ENCODE data around the gene DQX1. TPM values are rescaled to one million over a fixed set of nuclear protein-coding genes. Genes with fewer than 3 reads are reported as not detected.

DQX1 gene
- total and polyA plus RNA-seq, 9 of the 15 experiments (the other 6 are each of a cell fraction or from before 2014, with no cell fraction given): 0.04 to 0.38 (median 0.18) TPM; not detected in 1

GRCh38 chr2:74553892-74554819, 28.1 kb upstream of the DQX1 start, which contains the start of the genes DOK1 and LOXL3 (continued):
- TF ChIP-seq TCF7L2 (IDR thresholded peaks at IDR 0.05; ENCODE audit: low read depth, low read length): no peak
- TF ChIP-seq POLR2AphosphoS5 (IDR thresholded peaks at IDR 0.05; ENCODE audit: control insufficient read depth, insufficient read depth, low read depth, low read length): 0 out of 2 replicates have a peak, but pooled peaks have one; percentile 19
- TF ChIP-seq CXXC5 (CRISPR knock-in tag; IDR thresholded peaks at IDR 0.05): peak; percentile 47
- TF ChIP-seq ZBTB26 (CRISPR knock-in tag; IDR thresholded peaks at IDR 0.05): 0 out of 2 replicates have a peak, but pooled peaks have one; percentile 39
- no peak; the same call in 1 of the 2 replicates for TF ChIP-seq MBD2 (IDR thresholded peaks at IDR 0.05; ENCODE audit: borderline replicate concordance, low read depth)
- peak; percentile 56; the same call in 1 of the 2 replicates for TF ChIP-seq LCOR (CRISPR knock-in tag; IDR thresholded peaks at IDR 0.05)
- peak; percentile 66 for TF ChIP-seq RBFOX2 (IDR thresholded peaks at IDR 0.05; ENCODE audit: low read depth, low read length)
- TF ChIP-seq SIN3A (IDR thresholded peaks at IDR 0.05; ENCODE audit: borderline replicate concordance in 2 of 2, control insufficient read depth in 1 of 2, low read depth in 2 of 2, low read length in 2 of 2): peak in 1 of 2 experiments; percentile 56; a peak in 1 of 4 replicates
- 0 out of 2 replicates have a peak, but pooled peaks have one; percentile 40 for TF ChIP-seq ZBTB9 (CRISPR knock-in tag; IDR thresholded peaks at IDR 0.05)
- TF ChIP-seq SMARCE1 (IDR thresholded peaks at IDR 0.05): 0 out of 2 replicates have a peak, but pooled peaks have one; percentile 21
- TF ChIP-seq ATF7 (IDR thresholded peaks at IDR 0.05): peak; percentile 99
- no peak for TF ChIP-seq PYGO2 (tag; IDR thresholded peaks at IDR 0.05)
- peak; percentile 96 for TF ChIP-seq JUNB (CRISPR knock-in tag; conservative IDR thresholded peaks at IDR 0.05)
- peak; percentile 22 to 77 (median 67) for TF ChIP-seq YY1 (IDR thresholded peaks at IDR 0.05; ENCODE audit: borderline replicate concordance in 1 of 3, control insufficient read depth in 1 of 3, extremely low read depth in 1 of 3, insufficient read depth in 3 of 3, insufficient read length in 1 of 3, insufficient replicate concordance in 2 of 3, low read depth in 1 of 3, low read length in 2 of 3)
- TF ChIP-seq TEAD2 (tag; IDR thresholded peaks at IDR 0.05): no peak
- TF ChIP-seq CSDE1 (IDR thresholded peaks at IDR 0.05): peak in 1 of 2 experiments; percentile 94; a peak in 2 of 4 replicates
- peak; percentile 88; the same call in 1 of the 2 replicates for TF ChIP-seq ZNF589 (CRISPR knock-in tag; IDR thresholded peaks at IDR 0.05; ENCODE audit: low read depth)
- TF ChIP-seq E2F3 (CRISPR knock-in tag; IDR thresholded peaks at IDR 0.05): peak; percentile 85; the same call in 1 of the 2 replicates
- TF ChIP-seq BRD4 (IDR thresholded peaks at IDR 0.05): no peak
- TF ChIP-seq ESRRA (IDR thresholded peaks at IDR 0.05; ENCODE audit: borderline replicate concordance, low read depth): peak; percentile 82
- 0 out of 2 replicates have a peak, but pooled peaks have one; percentile 5 for TF ChIP-seq THAP12 (CRISPR knock-in tag; IDR thresholded peaks at IDR 0.05)

Data from K562 (cell line).